PFSK-1 (cell line): Measurements from ENCODE around the gene ZNF185.

Experiments used
- POLR2AphosphoS5 ChIP-seq: IDR thresholded peaks from 2 replicates; pipeline ENCODE4 v1.6.1; 2012; ENCODE audit warnings: low read depth, mild to moderate bottlenecking, control low read depth, low read length, moderate library complexity
- SIN3A ChIP-seq: IDR thresholded peaks from 2 replicates; pipeline ENCODE4 v1.6.1; 2012; ENCODE audit warnings: mild to moderate bottlenecking, low read length, moderate library complexity, borderline replicate concordance; ENCODE audit not compliant: insufficient read depth
- TF ChIP-seq, protein P1 (sequence below), 2 experiments: IDR thresholded peaks; 2 replicates each; pipeline versions ENCODE4 v1.6.1 to v1.8.0; 2011 to 2012; ENCODE audit warnings: low read depth in 2 of 2, low read length in 2 of 2, control low read depth in 1 of 2, inconsistent platforms in 1 of 2, mild to moderate bottlenecking in 1 of 2, moderate library complexity in 1 of 2; ENCODE audit not compliant: insufficient read depth in 1 of 2

GRCh38 chrX:152912106-152912505 is 14.2 kb downstream of the ZNF185 start:
- TF ChIP-seq POLR2AphosphoS5, result no peak
- no peak for TF ChIP-seq SIN3A
- TF ChIP-seq, protein P1, sequence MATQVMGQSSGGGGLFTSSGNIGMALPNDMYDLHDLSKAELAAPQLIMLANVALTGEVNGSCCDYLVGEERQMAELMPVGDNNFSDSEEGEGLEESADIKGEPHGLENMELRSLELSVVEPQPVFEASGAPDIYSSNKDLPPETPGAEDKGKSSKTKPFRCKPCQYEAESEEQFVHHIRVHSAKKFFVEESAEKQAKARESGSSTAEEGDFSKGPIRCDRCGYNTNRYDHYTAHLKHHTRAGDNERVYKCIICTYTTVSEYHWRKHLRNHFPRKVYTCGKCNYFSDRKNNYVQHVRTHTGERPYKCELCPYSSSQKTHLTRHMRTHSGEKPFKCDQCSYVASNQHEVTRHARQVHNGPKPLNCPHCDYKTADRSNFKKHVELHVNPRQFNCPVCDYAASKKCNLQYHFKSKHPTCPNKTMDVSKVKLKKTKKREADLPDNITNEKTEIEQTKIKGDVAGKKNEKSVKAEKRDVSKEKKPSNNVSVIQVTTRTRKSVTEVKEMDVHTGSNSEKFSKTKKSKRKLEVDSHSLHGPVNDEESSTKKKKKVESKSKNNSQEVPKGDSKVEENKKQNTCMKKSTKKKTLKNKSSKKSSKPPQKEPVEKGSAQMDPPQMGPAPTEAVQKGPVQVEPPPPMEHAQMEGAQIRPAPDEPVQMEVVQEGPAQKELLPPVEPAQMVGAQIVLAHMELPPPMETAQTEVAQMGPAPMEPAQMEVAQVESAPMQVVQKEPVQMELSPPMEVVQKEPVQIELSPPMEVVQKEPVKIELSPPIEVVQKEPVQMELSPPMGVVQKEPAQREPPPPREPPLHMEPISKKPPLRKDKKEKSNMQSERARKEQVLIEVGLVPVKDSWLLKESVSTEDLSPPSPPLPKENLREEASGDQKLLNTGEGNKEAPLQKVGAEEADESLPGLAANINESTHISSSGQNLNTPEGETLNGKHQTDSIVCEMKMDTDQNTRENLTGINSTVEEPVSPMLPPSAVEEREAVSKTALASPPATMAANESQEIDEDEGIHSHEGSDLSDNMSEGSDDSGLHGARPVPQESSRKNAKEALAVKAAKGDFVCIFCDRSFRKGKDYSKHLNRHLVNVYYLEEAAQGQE (IDR thresholded peaks at IDR 0.05; ENCODE audit: insufficient read depth in 1 of 2, low read depth in 2 of 2, low read length in 2 of 2), result no peak
